ENCODE data around the gene TMEM175. TPM values are rescaled to one million over a fixed set of nuclear protein-coding genes. Genes with fewer than 3 reads are reported as not detected.
A peak's percentile ranks its signal among the peaks of the same experiment; 100 is the strongest.

Gene TMEM175
- total RNA-seq, 1 donor from 2014 or later, result 7.6 TPM

- DNase-seq (ENCODE audit: low read depth, low spot score), result no peak
Observed at GRCh38 chr4:899556-899906, 32.7 kb upstream of the TMEM175 start.

- no peak for DNase-seq (ENCODE audit: low read depth, low spot score)
Observed at GRCh38 chr4:900073-900472, 32.2 kb upstream of the TMEM175 start.

GRCh38 chr4:900721-901120 is 31.5 kb upstream of the TMEM175 start:
- no peak for DNase-seq (ENCODE audit: low read depth, low spot score)

DNA sequence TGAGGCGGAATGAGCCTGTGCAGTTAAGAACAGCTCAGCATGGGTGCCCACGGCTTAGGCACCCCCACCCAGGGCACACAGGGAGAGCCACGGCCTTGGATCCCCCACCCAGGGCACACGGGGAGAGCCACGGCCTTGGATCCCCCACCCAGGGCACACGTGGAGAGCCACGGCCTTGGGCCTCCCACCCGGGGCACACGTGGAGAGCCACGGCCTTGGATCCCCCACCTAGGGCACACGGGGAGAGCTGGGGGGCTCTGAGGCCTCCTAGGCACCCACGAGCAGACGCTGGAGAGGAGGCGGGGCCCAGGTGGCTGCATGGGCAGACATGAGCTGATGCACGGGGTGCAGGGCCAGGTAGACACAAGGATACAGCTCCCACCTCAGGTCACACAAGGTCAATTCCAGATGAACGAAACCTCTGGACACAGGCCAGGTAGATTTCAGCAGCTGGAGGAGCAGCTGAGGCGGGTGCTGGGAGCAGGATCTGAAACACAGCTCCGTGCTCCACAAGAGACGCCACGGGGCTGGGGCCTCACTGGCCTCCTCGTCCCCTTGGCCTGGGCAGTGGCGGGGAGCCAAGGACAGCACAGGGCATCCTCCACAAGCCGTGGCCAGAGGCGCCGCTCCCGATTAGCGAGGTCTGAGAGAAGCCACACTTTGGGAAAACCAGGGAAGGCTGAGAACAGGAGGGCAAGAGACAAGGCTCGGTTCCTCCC is 30.9 kb upstream of the TMEM175 start:
- DNase-seq (ENCODE audit: low read depth, low spot score), result no peak

GRCh38 chr4:903066-904046 is 28.9 kb upstream of the TMEM175 start:
- DNase-seq (ENCODE audit: low read depth, low spot score), result no peak

DNA sequence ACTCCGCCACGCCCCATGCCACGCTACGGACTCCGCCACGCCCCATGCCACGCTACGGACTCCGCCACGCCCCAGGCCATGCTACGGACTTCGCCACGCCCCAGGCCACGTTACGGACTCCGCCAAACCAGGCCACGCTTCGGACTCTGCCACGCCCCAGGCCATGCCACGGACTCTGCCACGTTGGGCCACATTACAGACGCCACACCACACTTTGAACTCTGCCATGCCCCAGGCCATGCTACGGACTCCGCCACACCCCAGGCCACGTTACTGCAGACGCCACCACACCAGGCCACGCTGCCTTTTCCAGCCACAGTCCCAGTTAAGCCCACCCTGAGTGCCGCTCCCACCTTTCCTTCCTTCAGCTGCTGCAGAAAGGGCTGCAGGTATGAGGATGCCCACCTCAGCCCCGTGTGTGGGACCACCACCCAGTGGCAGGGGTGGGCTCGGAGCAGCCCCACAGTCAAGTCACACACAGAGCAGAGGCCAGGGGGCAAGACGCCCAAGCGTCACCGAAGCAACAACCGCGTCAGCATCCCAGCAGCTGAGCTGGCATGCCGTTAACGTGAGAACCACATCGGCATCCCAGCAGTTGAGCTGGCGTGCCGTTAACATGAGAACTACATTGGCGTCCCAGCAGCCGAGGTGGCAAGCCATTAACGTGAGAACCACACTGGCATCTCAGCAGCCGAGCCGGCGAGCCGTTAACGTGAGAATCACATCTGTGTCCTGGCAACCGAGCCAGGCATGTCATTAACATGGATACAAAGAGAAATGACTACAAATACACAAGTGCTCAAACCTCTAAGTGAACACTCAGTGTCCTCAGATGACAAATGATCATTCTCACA is 26.5 kb upstream of the TMEM175 start:
- DNase-seq (ENCODE audit: low read depth, low spot score), result no peak

DNA sequence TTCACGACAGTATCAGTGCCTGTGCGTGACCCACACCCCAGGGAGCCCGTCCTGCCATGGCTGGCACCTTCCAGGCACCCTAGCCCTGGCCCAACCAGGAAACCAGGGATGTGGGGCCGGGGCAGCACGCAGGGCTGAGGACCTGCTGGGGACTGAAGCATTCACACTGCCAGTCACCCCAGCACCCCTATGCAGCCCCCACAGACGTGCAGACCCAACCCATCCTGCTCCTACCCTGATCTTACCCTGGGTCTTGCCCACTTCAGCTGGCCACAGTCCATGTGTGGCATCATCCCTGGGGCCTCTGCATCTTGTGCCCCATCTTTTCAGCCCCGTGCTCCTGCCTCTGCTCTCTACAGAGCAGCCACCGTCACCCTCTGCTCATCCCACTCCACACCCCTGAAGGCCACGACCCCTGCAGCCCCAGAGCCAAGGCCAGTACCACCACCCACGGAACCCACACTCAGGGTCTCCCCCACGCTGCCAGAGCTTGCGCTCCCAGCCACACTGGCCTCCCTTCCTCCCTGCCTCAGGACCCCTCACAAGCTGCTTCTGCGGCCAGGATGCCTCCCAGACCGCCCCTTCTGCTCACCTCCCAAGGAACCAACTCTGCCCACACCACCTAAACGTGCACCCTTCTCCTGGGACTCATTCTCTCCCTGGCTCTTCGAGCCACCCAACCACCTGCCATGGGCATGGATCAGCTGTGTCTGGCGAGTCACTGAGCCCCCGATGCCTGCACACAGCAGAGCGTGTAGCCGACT is 25.7 kb upstream of the TMEM175 start:
- no peak for DNase-seq (ENCODE audit: low read depth, low spot score)

DNA sequence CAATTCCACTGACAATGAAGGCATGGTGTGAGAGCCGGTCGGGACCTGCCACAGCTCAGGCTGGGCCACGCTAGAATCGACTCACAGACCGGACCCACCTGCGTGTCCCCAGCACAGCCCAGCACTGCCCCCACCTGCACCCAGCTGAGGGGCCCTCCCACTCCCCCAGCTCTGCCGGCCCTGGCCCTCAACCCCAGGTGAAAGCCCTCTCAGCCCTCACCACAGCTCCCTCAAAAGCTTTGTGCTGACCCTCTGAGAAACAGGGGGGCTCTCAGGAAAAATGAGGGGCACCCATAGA is 25.2 kb upstream of the TMEM175 start:
- DNase-seq (ENCODE audit: low read depth, low spot score), result no peak

GRCh38 chr4:907691-908425 is 24.4 kb upstream of the TMEM175 start:
- DNase-seq (ENCODE audit: low read depth, low spot score), result peak; percentile 57

GRCh38 chr4:909131-909571 is 23.1 kb upstream of the TMEM175 start:
- no peak for DNase-seq (ENCODE audit: low read depth, low spot score)

- no peak for DNase-seq (ENCODE audit: low read depth, low spot score)
Observed at GRCh38 chr4:909821-910220, 22.4 kb upstream of the TMEM175 start.

DNA sequence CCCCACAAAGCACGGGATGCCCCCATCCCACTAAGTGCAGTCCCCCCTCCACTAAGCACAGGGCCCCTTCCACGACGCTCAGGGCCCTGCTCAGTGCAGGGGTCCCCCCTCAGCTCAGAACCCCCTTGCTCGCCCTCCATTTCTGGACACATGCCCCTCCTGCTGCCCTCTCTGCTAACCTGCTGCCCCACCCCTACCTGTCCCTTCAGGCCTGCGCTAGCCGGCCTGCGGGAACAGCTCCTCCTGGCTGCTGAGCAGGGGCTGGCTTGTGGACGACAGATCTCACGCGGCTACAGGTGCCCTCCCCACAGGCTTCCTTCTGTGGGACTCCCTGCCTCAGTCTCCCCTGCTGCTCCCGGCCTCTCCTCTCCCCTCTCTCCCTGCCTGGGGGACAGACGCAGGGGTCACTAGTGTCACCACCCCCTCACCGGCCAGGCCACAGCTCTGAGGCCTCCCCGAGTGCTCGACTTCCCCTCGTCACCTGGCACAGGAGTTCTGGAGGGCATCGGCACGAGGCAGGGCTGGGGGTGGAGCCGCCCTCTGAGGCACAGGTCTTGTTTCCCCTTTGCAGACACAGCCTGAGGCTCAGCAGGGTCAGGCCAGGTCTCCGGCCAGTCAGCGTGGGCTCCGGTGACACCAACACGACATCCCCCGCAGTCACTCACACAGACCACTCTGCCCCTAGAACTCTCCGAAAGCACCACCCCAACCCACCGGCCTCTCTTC is 21.7 kb upstream of the TMEM175 start:
- no peak for DNase-seq (ENCODE audit: low read depth, low spot score)

DNA sequence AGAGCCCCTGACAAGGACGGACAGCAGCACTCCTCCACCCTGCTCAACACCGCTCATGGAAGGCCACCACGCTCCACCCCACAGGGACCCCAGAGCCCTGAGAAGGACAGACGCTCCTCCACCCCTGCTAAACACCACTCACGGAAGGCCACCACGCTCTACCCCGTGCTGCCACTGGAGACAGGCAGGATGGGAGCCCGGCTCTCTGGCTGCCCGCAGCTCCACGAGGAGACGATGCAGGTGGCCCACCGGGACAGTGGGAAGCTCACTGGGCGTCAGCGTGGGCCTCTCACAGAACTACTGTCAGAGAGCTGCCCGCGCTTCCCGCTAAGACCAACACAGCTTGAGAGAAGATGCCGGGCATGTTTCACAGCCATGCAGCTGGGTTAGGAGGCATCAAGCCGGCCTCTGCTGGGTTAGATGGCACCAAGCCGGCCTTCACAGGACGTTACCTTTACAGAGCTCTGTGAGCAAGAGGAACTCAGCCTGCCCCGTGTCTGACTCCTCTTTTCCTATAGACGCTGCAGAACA is 21.0 kb upstream of the TMEM175 start:
- DNase-seq (ENCODE audit: low read depth, low spot score), result no peak

- DNase-seq (ENCODE audit: low read depth, low spot score), result no peak
Observed at GRCh38 chr4:911871-912490, 20.3 kb upstream of the TMEM175 start.

DNA sequence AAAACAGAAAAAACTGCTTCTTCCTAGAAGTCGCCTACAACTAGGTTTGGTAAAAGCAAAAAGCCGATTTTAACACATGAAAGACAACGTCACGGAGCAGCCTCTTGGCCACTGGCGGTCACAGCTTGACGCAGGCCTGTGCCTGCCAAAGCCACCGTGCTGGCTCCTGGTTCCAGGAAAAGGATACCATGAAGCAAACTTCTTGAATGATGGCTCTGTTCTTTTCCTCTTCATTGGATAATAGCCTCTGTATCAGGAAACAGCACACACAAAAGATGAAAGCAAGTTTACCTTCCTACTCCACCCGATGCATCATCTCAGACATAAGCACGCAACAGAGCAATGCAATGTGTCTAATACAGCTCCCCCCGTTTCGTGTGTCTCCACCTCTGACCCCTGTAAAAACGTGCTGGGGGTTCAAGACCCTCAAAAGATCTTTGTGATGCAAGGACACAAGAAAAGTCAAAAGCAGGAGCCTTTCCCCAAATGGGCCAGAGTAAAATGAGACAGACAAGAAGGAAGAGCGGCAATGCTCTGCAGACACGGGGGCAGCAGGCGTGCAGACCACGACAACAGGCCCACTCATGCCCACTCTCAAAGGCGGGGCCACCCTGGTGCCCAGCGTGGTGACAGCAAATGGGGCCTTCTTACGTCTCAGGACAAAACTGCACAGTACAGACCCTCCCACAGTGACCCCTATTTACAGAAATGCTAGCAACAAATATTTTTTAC is 19.5 kb upstream of the TMEM175 start:
- DNase-seq (ENCODE audit: low read depth, low spot score), result no peak

- DNase-seq (ENCODE audit: low read depth, low spot score), result no peak
Observed at GRCh38 chr4:913280-913618, 19.0 kb upstream of the TMEM175 start.

GRCh38 chr4:914531-914930 is 17.7 kb upstream of the TMEM175 start:
- no peak for DNase-seq (ENCODE audit: low read depth, low spot score)

- no peak for DNase-seq (ENCODE audit: low read depth, low spot score)
Observed at GRCh38 chr4:915041-915474, 17.2 kb upstream of the TMEM175 start.
